ENCODE results near the gene CCDC38. TPM values are rescaled to one million over a fixed set of nuclear protein-coding genes. Genes with fewer than 3 reads are reported as not detected.

Gene CCDC38
- total RNA-seq, 1 donor from 2014 or later, result 0.13 TPM

DNA sequence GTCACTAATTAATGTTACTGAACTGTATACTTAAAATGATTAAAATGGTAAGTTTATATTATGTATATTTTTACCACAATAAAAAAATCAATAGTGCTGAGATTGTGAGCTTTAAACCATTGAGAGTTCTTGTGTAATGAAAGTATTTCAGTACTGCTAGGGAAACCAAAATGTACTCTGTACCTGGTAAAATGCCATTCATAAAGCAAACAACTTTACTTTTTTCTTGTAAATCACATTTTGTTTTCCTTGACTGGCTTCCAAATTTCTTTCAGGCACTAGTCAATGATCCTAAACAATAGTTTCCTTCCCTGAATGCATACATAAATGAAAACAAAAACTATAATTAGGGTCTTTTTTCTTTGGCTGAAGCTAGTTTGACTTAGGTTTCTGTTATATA lies 113.0 kb downstream of the CCDC38 start:
- no peaks in the 10 kb centered on the region for H3K9me3 Mint-ChIP-seq

DNA sequence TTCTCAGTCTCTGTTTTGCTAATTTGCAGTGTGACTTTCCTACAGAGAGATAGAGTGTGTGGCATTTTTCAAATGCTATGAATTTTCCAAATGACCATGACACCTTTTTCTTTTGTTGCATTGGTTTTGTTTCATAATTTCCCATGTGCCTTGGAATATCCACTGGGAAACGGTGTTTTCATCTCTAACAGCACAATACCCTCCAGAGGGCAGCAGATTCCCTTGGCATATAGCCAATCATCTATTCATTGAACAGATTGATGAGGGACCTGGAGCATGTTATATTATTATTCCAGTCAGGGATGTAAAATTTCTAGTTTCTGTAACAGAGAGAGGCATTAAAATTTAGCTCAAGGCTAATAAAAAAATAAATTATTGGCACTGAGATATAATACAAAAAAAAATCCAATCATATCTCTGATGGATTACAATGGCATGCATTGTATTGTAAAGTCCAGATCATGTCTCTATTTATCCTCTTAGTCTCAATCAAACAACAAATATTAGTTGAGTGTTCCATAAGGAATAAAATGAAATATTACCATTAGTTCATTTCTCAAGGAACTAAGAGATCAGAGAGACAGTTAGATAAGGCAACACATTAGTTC lies 122.2 kb downstream of the CCDC38 start:
- H3K27me3 Mint-ChIP-seq (ENCODE audit: low read depth), result peaks cover 11% of the 10 kb centered on the region
- no peaks in the 10 kb centered on the region for H3K9me3 Mint-ChIP-seq
- no peaks in the 10 kb centered on the region for H3K4me1 Mint-ChIP-seq

More for the DNA sequence above, 113.0 kb downstream of the CCDC38 start:
- Mint-ChIP-seq H3K4me1 (no peaks in the 10 kb centered on the region), H3K27ac (no peak overlapping the region), H3K4me3 (no peak overlapping the region), H3K27me3 (ENCODE audit: low read depth) (peaks cover 31% of the 10 kb centered on the region), H3K36me3 (no peaks in the 10 kb centered on the region)
- TF ChIP-seq CTCF (IDR thresholded peaks at IDR 0.05; ENCODE audit: unreplicated experiment), result no peak
- no peak for DNase-seq (ENCODE audit: low spot score in 2 of 2, unreplicated experiment in 2 of 2)

More for the DNA sequence above, 122.2 kb downstream of the CCDC38 start:
- Mint-ChIP-seq H3K4me3 (no peak overlapping the region), H3K36me3 (no peaks in the 10 kb centered on the region), H3K27ac (no peak overlapping the region)
- no peak for TF ChIP-seq CTCF (IDR thresholded peaks at IDR 0.05; ENCODE audit: unreplicated experiment)
- peak in 1 of 2 experiments; percentile 42 for DNase-seq (ENCODE audit: low spot score in 2 of 2, unreplicated experiment in 2 of 2)

Other genes starting within 250 kb of the CCDC38 start
- 4.8 to 6.0 TPM (median 5.9 TPM) in 3 replicates for gene NTN4, start 151.8 kb downstream of the CCDC38 start, total RNA-seq
- gene SNRPF, start 83.7 kb downstream of the CCDC38 start, total RNA-seq, result 36.7 to 37.6 TPM (median 36.9 TPM) in 3 replicates
- gene AMDHD1, start 717 bp upstream of the CCDC38 start, total RNA-seq, result 0.47 TPM in 1 of 3 replicates, not detected in the others
- 1.6 to 2.0 TPM (median 1.6 TPM) in 3 replicates for gene HAL, start 53.7 kb upstream of the CCDC38 start, total RNA-seq
- gene LTA4H, start 93.0 kb upstream of the CCDC38 start, total RNA-seq, result 95.5 to 96.4 TPM (median 96.2 TPM) in 3 replicates